Liver (tissue), 9 donors: ENCODE results near the gene THBD. TPM values are rescaled to one million over a fixed set of nuclear protein-coding genes. Genes with fewer than 3 reads are reported as not detected.

Experiments
- DNase-seq: peaks from one replicate; pipeline ENCODE4 v3.0.0-alpha.2; 2017; ENCODE audit warnings: low spot score
- H3K27ac ChIP-seq, 2 donors: one replicate each; pipeline ENCODE4 v1.7.0; 2013; ENCODE audit warnings: inconsistent platforms in 2 of 2, low read length in 2 of 2, control low read depth in 1 of 2, low read depth in 1 of 2, mild to moderate bottlenecking in 1 of 2
- H3K27me3 ChIP-seq, 4 donors: one replicate each; pipeline versions ENCODE4 v1.6.1 to v1.7.0; 2013; ENCODE audit warnings: low read length in 3 of 4, inconsistent platforms in 1 of 4, mild to moderate bottlenecking in 1 of 4, moderate library complexity in 1 of 4; ENCODE audit not compliant: control insufficient read depth in 4 of 4, insufficient read depth in 4 of 4
- H3K36me3 ChIP-seq, 4 donors: one replicate each; pipeline versions ENCODE4 v1.6.1 to v1.7.0; 2013; ENCODE audit warnings: low read length in 3 of 4, mild to moderate bottlenecking in 3 of 4, low read depth in 1 of 4, moderate library complexity in 1 of 4; ENCODE audit not compliant: control insufficient read depth in 4 of 4, insufficient read depth in 3 of 4
- H3K4me1 ChIP-seq, 4 donors: one replicate each; pipeline versions ENCODE4 v1.6.1 to v1.7.0; 2013; ENCODE audit warnings: low read length in 3 of 4, mild to moderate bottlenecking in 3 of 4, moderate library complexity in 1 of 4; ENCODE audit not compliant: control insufficient read depth in 4 of 4, insufficient read depth in 4 of 4
- H3K4me3 ChIP-seq, 3 donors: one replicate each; pipeline versions ENCODE4 v1.6.1 to v1.7.0; 2013; ENCODE audit warnings: low read length in 3 of 3, control low read depth in 1 of 3, low read depth in 1 of 3, mild to moderate bottlenecking in 1 of 3
- H3K9ac ChIP-seq, 2 donors: one replicate each; pipeline ENCODE4 v1.7.0; 2013; ENCODE audit warnings: low read length in 2 of 2, mild to moderate bottlenecking in 2 of 2, moderate library complexity in 2 of 2, control low read depth in 1 of 2, low read depth in 1 of 2
- H3K9me3 ChIP-seq, 4 donors: one replicate each; pipeline versions ENCODE4 v1.6.1 to v1.7.0; 2013; ENCODE audit warnings: low read length in 3 of 4; ENCODE audit not compliant: control insufficient read depth in 4 of 4
- ATF3 ChIP-seq: IDR thresholded peaks from 2 replicates; pipeline ENCODE4 v1.6.1; 2016; ENCODE audit warnings: antibody characterized with exemption
- CTCF ChIP-seq: fragments of 150-350 bp; IDR thresholded peaks from 2 replicates; pipeline ENCODE4 v1.5.1; 2017; ENCODE audit warnings: improper control_type of control experiment, low read depth, low read length; ENCODE audit not compliant: missing input control
- EGR1 ChIP-seq, 2 donors: IDR thresholded peaks; 2 replicates each; pipeline ENCODE4 v1.6.1; 2016 to 2018; ENCODE audit warnings: antibody characterized with exemption in 2 of 2, low read depth in 2 of 2
- FOXA1 ChIP-seq: IDR thresholded peaks from 2 replicates; pipeline ENCODE4 v1.6.1; 2016; ENCODE audit warnings: antibody characterized with exemption
- GABPA ChIP-seq, 2 donors: IDR thresholded peaks in 1 of 2; conservative IDR thresholded peaks in 1 of 2; 2 replicates each; pipeline ENCODE4 v1.6.1; 2016; ENCODE audit warnings: antibody characterized with exemption in 2 of 2, mild to moderate bottlenecking in 1 of 2, moderate library complexity in 1 of 2
- HNF4A ChIP-seq, 2 donors: conservative IDR thresholded peaks; 2 replicates each; pipeline ENCODE4 v1.6.1; 2016; ENCODE audit warnings: antibody characterized with exemption in 2 of 2, mild to moderate bottlenecking in 2 of 2
- HNF4G ChIP-seq: IDR thresholded peaks from 2 replicates; pipeline ENCODE4 v1.6.1; 2016; ENCODE audit warnings: antibody characterized with exemption
- JUND ChIP-seq, 2 donors: IDR thresholded peaks; 2 replicates each; pipeline ENCODE4 v1.6.1; 2016; ENCODE audit warnings: antibody characterized with exemption in 2 of 2
- MAX ChIP-seq: IDR thresholded peaks from 2 replicates; pipeline ENCODE4 v1.6.1; 2016; ENCODE audit warnings: antibody characterized with exemption
- NR2F2 ChIP-seq: IDR thresholded peaks from 2 replicates; pipeline ENCODE4 v1.6.1; 2016; ENCODE audit warnings: antibody characterized with exemption
- RAD21 ChIP-seq, 2 donors: IDR thresholded peaks; 2 replicates each; pipeline ENCODE4 v1.6.1; 2016; ENCODE audit warnings: antibody characterized with exemption in 2 of 2, mild to moderate bottlenecking in 2 of 2
- REST ChIP-seq: IDR thresholded peaks from 2 replicates; pipeline ENCODE4 v1.6.1; 2016; ENCODE audit warnings: antibody characterized with exemption, mild to moderate bottlenecking
- SP1 ChIP-seq: IDR thresholded peaks from 2 replicates; pipeline ENCODE4 v1.6.1; 2018; ENCODE audit warnings: antibody characterized with exemption, mild to moderate bottlenecking
- YY1 ChIP-seq: IDR thresholded peaks from 2 replicates; pipeline ENCODE4 v1.6.1; 2016; ENCODE audit warnings: antibody characterized with exemption, mild to moderate bottlenecking
- ZBTB33 ChIP-seq: IDR thresholded peaks from 2 replicates; pipeline ENCODE4 v1.6.1; 2016; ENCODE audit warnings: antibody characterized with exemption
- WGBS: extraction: QIAGEN DNeasy Blood & Tissue Kit; methylation state at CpG from one replicate; pipeline ENCODE4 v1.1.7; 2013; 5-methylcytosine and 5-hydroxymethylcytosine counted together
- polyA plus RNA-seq, 2 donors: library from polyadenylated mRNA; stranded (reverse) in 1 of 2; unstranded in 1 of 2; fragments of 200-250 nt in 1 of 2; fragments of >200 nt in 1 of 2; fragmentation: Nextera tagmentation in 1 of 2; extraction: Ambion mirVana in 1 of 2; gene quantifications; one replicate each; pipeline versions ENCODE4 v1.2.1 to v1.2.3, GENCODE V29; 2013 to 2015
- total RNA-seq, 2 donors: library from RNA; depleted of rRNA; stranded (reverse); fragments of >200 nt; gene quantifications; one replicate each; pipeline ENCODE4 v1.2.3, GENCODE V29; 2014
- donor health status: healthy.
- donor health status: healthy.
- donor health status: healthy.
- donor health status: healthy.
- donor health status: healthy.

Gene THBD
- total and polyA plus RNA-seq, 4 donors, result 1.4 to 6.6 (median 3.1) TPM

GRCh38 chr20:23090878-23091277, 41.4 kb upstream of the THBD start:
- no peak overlapping the region for H3K9ac ChIP-seq
- DNase-seq, result no peak
- no peaks in the 10 kb centered on the region for H3K36me3 ChIP-seq
- H3K27me3 ChIP-seq, result no peaks in the 10 kb centered on the region
- WGBS, result 78% methylated on average over 4 of the region's 4 CpGs
- no peak for TF ChIP-seq NR2F2
- no peak for TF ChIP-seq EGR1 (IDR thresholded peaks at IDR 0.05; ENCODE audit: low read depth in 2 of 2)
- no peak for TF ChIP-seq HNF4G
- no peak for TF ChIP-seq YY1
- TF ChIP-seq HNF4A (conservative IDR thresholded peaks at IDR 0.05), result no peak
- no peak for TF ChIP-seq SP1
- no peak for TF ChIP-seq MAX
- no peak for TF ChIP-seq ATF3
- no peak for TF ChIP-seq GABPA (IDR thresholded peaks at IDR 0.05 in 1 of 2, conservative IDR thresholded peaks at IDR 0.05 in 1 of 2)
- TF ChIP-seq RAD21 (IDR thresholded peaks at IDR 0.05), result no peak
- TF ChIP-seq CTCF, result no peak
- no peak for TF ChIP-seq ZBTB33
- no peak for TF ChIP-seq REST
- no peak for TF ChIP-seq FOXA1
- TF ChIP-seq JUND (IDR thresholded peaks at IDR 0.05), result no peak
- H3K4me1 ChIP-seq, result no peaks in the 10 kb centered on the region
- H3K27ac ChIP-seq, result no peak overlapping the region
- H3K4me3 ChIP-seq, result no peak overlapping the region
- no peaks in the 10 kb centered on the region for H3K9me3 ChIP-seq

- no peaks in the 10 kb centered on the region for H3K36me3 ChIP-seq
- no peak overlapping the region for H3K9ac ChIP-seq
- no peak for DNase-seq
- H3K27me3 ChIP-seq, result no peaks in the 10 kb centered on the region
- WGBS, result 63% methylated on average over 6 of the region's 6 CpGs
- H3K27ac ChIP-seq, result no peak overlapping the region
- no peak overlapping the region for H3K4me3 ChIP-seq
- H3K9me3 ChIP-seq, result no peaks in the 10 kb centered on the region
- TF ChIP-seq ZBTB33, result no peak
- no peak for TF ChIP-seq SP1
- no peak for TF ChIP-seq HNF4A (conservative IDR thresholded peaks at IDR 0.05)
- no peak for TF ChIP-seq GABPA (IDR thresholded peaks at IDR 0.05 in 1 of 2, conservative IDR thresholded peaks at IDR 0.05 in 1 of 2)
- no peak for TF ChIP-seq JUND (IDR thresholded peaks at IDR 0.05)
- TF ChIP-seq YY1, result no peak
- no peaks in the 10 kb centered on the region for H3K4me1 ChIP-seq
Measured at GRCh38 chr20:23090147-23090546, 40.7 kb upstream of the THBD start.
